ENCODE results near the gene CLEC4F. TPM values are rescaled to one million over a fixed set of nuclear protein-coding genes. Genes with fewer than 3 reads are reported as not detected.

Gene CLEC4F
- polyA plus RNA-seq, 3 donors = 0.65 to 17.0 (median 2.3) TPM

DNA sequence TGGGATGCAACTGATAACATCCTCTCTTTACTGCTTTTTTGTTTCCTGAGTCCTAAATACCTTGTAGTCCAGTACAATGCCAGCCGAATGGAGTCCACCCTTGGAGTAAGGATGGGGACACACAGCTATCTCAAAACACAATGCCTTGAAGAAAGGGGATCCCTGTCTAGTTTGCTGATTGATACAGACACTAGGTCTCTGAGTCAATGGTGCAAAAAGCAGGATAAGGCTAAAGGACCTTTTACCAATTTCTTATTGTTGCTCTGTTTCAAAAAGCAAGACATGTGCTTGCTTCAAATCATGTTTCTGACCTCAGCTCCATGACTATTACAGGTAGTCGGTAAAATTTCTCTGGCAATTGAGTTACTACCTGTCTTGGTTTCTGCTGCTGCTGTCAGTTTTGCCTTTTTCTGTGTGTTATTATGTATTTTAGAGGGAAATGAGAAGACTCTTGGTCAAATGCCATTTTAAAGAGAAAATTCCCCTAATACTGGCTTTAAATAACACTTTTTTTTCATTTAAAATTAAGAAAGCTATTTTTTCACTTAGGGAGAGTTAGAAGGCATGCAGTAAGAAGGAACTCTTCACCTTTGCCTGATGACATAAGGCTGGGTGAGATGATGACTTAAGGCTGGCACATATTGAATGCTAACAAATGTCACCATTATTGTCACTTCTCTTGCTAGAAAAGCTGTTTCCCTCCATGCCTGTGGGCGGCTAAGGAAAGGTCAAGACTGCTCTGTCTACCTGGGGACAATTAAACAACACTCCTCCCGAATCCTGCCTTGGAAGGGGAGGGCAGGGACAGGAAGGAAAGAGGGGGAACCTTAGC, 25.0 kb downstream of the CLEC4F start:
- Histone ChIP-seq H2AFZ (ENCODE audit: insufficient read depth, low read depth, low read length, poor library complexity, severe bottlenecking) (no peak overlapping the region), H3K9me3 (replicated peaks in 1 of 2; ENCODE audit: control insufficient read depth in 1 of 2, insufficient read depth in 1 of 2, low read length in 2 of 2) (peaks cover 0 to 5% of the 10 kb centered on the region in 2 donors), H3K36me3 (replicated peaks in 1 of 2; ENCODE audit: control insufficient read depth in 1 of 2, insufficient read depth in 2 of 2, low read length in 2 of 2) (no peaks in the 10 kb centered on the region), H4K20me1 (ENCODE audit: insufficient read depth, low read length) (no peaks in the 10 kb centered on the region), H3K9ac (ENCODE audit: insufficient read depth, low read length, poor library complexity, severe bottlenecking) (no peak overlapping the region), H3K79me2 (ENCODE audit: insufficient read depth, low read length) (no peaks in the 10 kb centered on the region), H3K27me3 (ENCODE audit: control insufficient read depth in 2 of 2, insufficient read depth in 2 of 2, low read length in 2 of 2) (peaks cover 10% of the 10 kb centered on the region in 2 donors), H3K4me3 (replicated peaks in 1 of 3; ENCODE audit: low read depth in 2 of 3, low read length in 3 of 3) (no peak overlapping the region), H3K4me1 (ENCODE audit: control insufficient read depth in 1 of 2, insufficient read depth in 2 of 2, low read length in 2 of 2) (peaks cover 67 to 88% of the 10 kb centered on the region in 2 donors), H3K27ac (ENCODE audit: low read depth in 1 of 2, low read length in 2 of 2) (no peak overlapping the region), H3K4me2 (replicated peaks; ENCODE audit: extremely low read depth, low read length, poor library complexity, severe bottlenecking) (no peak overlapping the region)
- no peak for DNase-seq
- intact Hi-C loops (cut with micrococcal nuclease) = no loop called here
- Mint-ChIP-seq H3K27ac (peak overlapping the region in 2 of 7 donors; percentile 69 to 82), H3K4me3 (no peak overlapping the region), H3K27me3 (ENCODE audit: low read depth in 3 of 3) (peaks cover 12 to 18% (median 14%) of the 10 kb centered on the region in 3 donors), H3K4me1 (peaks cover 66% of the 10 kb centered on the region), H3K9me3 (peaks cover 8 to 23% (median 16%) of the 10 kb centered on the region in 7 donors), H3K36me3 (peaks cover 19 to 20% of the 10 kb centered on the region in 2 donors)
- TF ChIP-seq, protein P1, sequence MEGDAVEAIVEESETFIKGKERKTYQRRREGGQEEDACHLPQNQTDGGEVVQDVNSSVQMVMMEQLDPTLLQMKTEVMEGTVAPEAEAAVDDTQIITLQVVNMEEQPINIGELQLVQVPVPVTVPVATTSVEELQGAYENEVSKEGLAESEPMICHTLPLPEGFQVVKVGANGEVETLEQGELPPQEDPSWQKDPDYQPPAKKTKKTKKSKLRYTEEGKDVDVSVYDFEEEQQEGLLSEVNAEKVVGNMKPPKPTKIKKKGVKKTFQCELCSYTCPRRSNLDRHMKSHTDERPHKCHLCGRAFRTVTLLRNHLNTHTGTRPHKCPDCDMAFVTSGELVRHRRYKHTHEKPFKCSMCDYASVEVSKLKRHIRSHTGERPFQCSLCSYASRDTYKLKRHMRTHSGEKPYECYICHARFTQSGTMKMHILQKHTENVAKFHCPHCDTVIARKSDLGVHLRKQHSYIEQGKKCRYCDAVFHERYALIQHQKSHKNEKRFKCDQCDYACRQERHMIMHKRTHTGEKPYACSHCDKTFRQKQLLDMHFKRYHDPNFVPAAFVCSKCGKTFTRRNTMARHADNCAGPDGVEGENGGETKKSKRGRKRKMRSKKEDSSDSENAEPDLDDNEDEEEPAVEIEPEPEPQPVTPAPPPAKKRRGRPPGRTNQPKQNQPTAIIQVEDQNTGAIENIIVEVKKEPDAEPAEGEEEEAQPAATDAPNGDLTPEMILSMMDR (IDR thresholded peaks at IDR 0.05) = no peak
- WGBS (ENCODE audit: insufficient coverage) = no CpG with 5 or more reads among the region's 4 CpGs

DNA sequence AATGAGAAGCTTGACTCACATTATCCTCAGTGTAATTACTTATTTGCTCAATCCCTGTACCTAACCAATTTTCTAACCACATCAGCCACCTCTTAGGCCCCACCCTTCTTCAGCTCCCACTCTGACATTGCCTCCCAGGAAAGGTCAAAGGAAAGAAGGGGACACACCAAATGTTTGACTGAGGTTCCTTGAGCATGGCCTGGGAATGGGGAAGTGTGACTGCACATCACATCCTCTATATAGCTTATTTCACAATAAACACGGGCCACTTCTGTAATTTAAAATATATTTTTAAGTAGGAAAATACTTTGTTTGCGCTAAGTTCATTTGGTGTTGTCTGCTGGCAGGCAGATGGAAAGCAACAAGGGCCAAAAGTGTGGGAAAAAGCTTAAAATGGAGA, 26.9 kb downstream of the CLEC4F start:
- H3K9me3 Mint-ChIP-seq = peaks cover 3 to 16% (median 6%) of the 10 kb centered on the region in 7 donors
- H3K36me3 ChIP-seq (replicated peaks in 1 of 2; ENCODE audit: control insufficient read depth in 1 of 2, insufficient read depth in 2 of 2, low read length in 2 of 2) = no peaks in the 10 kb centered on the region
- peak overlapping the region; percentile 56 to 81 for H3K4me3 Mint-ChIP-seq
- intact Hi-C loops (cut with micrococcal nuclease) = loop anchor here in 1 of 2 donors (5.0 kb wide), 1 partner anchor 154 kb away; no protein-coding TSS in a partner anchor
- whole genome bisulfite sequencing (ENCODE audit: insufficient coverage) = no CpG with 5 or more reads among the region's 2 CpGs
- peak; percentile 73 to 83 (median 83) for DNase-seq
- no peaks in the 10 kb centered on the region for H4K20me1 ChIP-seq (ENCODE audit: insufficient read depth, low read length)
- no peaks in the 10 kb centered on the region for H3K79me2 ChIP-seq (ENCODE audit: insufficient read depth, low read length)
- peak overlapping the region in 1 of 3 experiments; percentile 23 for H3K4me3 ChIP-seq (replicated peaks in 1 of 3; ENCODE audit: low read depth in 2 of 3, low read length in 3 of 3)
- H3K27me3 ChIP-seq (ENCODE audit: control insufficient read depth in 2 of 2, insufficient read depth in 2 of 2, low read length in 2 of 2) = peaks cover 23 to 30% of the 10 kb centered on the region in 2 donors
- H3K4me2 ChIP-seq (replicated peaks; ENCODE audit: extremely low read depth, low read length, poor library complexity, severe bottlenecking) = peak overlapping the region; percentile 52
- peaks cover 14 to 22% of the 10 kb centered on the region in 2 donors for H3K36me3 Mint-ChIP-seq
- peak overlapping the region; percentile 19 to 63 for H3K27ac ChIP-seq (ENCODE audit: low read depth in 1 of 2, low read length in 2 of 2)
- H3K4me1 Mint-ChIP-seq = peaks cover 72% of the 10 kb centered on the region
- H3K27ac Mint-ChIP-seq = peak overlapping the region; percentile 92 to 96 (median 95)
- H3K4me1 ChIP-seq (ENCODE audit: control insufficient read depth in 1 of 2, insufficient read depth in 2 of 2, low read length in 2 of 2) = peaks cover 70 to 88% of the 10 kb centered on the region in 2 donors
- H3K9ac ChIP-seq (ENCODE audit: insufficient read depth, low read length, poor library complexity, severe bottlenecking) = no peak overlapping the region
- TF ChIP-seq, protein P1 (IDR thresholded peaks at IDR 0.05) = no peak
- peaks cover 26 to 33% (median 28%) of the 10 kb centered on the region in 3 donors for H3K27me3 Mint-ChIP-seq (ENCODE audit: low read depth in 3 of 3)
- no peaks in the 10 kb centered on the region for H3K9me3 ChIP-seq (replicated peaks in 1 of 2; ENCODE audit: control insufficient read depth in 1 of 2, insufficient read depth in 1 of 2, low read length in 2 of 2)
- no peak overlapping the region for H2AFZ ChIP-seq (ENCODE audit: insufficient read depth, low read depth, low read length, poor library complexity, severe bottlenecking)

All from CD14-positive monocyte (primary cell).